HEK293 (cell line): ENCODE measurements around the gene PITPNM2.

Experiments used
- PATZ1 ChIP-seq: fragments of 450-650 bp; formaldehyde crosslinking; IDR thresholded peaks from 2 replicates; pipeline ENCODE4 v1.5.1; 2016; ENCODE audit warnings: missing biosample characterization, missing genetic modification characterization
- PRDM1 ChIP-seq: fragments of 450-650 bp; formaldehyde crosslinking; IDR thresholded peaks from 2 replicates; pipeline ENCODE4; 2016; ENCODE audit warnings: missing biosample characterization, missing genetic modification characterization
- SCRT1 ChIP-seq: fragments of 450-650 bp; formaldehyde crosslinking; IDR thresholded peaks from 2 replicates; pipeline ENCODE4 v1.5.1; 2016; ENCODE audit warnings: missing biosample characterization, missing genetic modification characterization, borderline replicate concordance
- ZBTB21 ChIP-seq: fragments of 450-650 bp; formaldehyde crosslinking; IDR thresholded peaks from 2 replicates; pipeline ENCODE4 v1.5.1; 2017; ENCODE audit warnings: missing biosample characterization, missing genetic modification characterization
- ZBTB48 ChIP-seq: fragments of 450-650 bp; formaldehyde crosslinking; IDR thresholded peaks from 2 replicates; pipeline ENCODE4 v1.5.1; 2016; ENCODE audit warnings: missing biosample characterization, missing genetic modification characterization
- ZNF23 ChIP-seq: fragments of 450-650 bp; formaldehyde crosslinking; IDR thresholded peaks from 2 replicates; pipeline ENCODE4 v1.5.1; 2016; ENCODE audit warnings: missing biosample characterization, missing genetic modification characterization, borderline replicate concordance
- ZNF248 ChIP-seq: fragments of 450-650 bp; formaldehyde crosslinking; IDR thresholded peaks from 2 replicates; pipeline ENCODE4 v1.5.1; 2017; ENCODE audit warnings: missing biosample characterization, missing genetic modification characterization
- ZNF280C ChIP-seq: fragments of 450-650 bp; formaldehyde crosslinking; IDR thresholded peaks from 2 replicates; pipeline ENCODE4 v1.5.1; 2016; ENCODE audit warnings: missing biosample characterization, missing genetic modification characterization
- ZNF561 ChIP-seq: fragments of 450-650 bp; IDR thresholded peaks from 2 replicates; pipeline ENCODE4 v1.5.1; 2018; ENCODE audit warnings: missing biosample characterization, missing genetic modification characterization, borderline replicate concordance
- TF ChIP-seq, protein P1 (sequence below): fragments of 450-650 bp; formaldehyde crosslinking; IDR thresholded peaks from 2 replicates; pipeline ENCODE4 v1.5.1; 2016; ENCODE audit warnings: missing biosample characterization, missing genetic modification characterization
- TF ChIP-seq, protein P2 (sequence below): fragments of 450-650 bp; formaldehyde crosslinking; IDR thresholded peaks from 2 replicates; pipeline ENCODE4 v1.5.1; 2016; ENCODE audit warnings: missing biosample characterization, missing genetic modification characterization
- TF ChIP-seq, protein P3 (sequence below): fragments of 450-650 bp; formaldehyde crosslinking; IDR thresholded peaks from 2 replicates; pipeline ENCODE4 v1.5.1; 2016; ENCODE audit warnings: missing biosample characterization, missing genetic modification characterization, borderline replicate concordance
- TF ChIP-seq, protein P4 (sequence below): fragments of 450-650 bp; formaldehyde crosslinking; IDR thresholded peaks from 2 replicates; pipeline ENCODE4 v1.5.1; 2016; ENCODE audit warnings: missing biosample characterization, missing genetic modification characterization
- TF ChIP-seq, protein P5 (sequence below): fragments of 450-650 bp; formaldehyde crosslinking; IDR thresholded peaks from 2 replicates; pipeline ENCODE4 v1.5.1; 2016; ENCODE audit warnings: missing biosample characterization, missing genetic modification characterization

- TF ChIP-seq, protein P1, sequence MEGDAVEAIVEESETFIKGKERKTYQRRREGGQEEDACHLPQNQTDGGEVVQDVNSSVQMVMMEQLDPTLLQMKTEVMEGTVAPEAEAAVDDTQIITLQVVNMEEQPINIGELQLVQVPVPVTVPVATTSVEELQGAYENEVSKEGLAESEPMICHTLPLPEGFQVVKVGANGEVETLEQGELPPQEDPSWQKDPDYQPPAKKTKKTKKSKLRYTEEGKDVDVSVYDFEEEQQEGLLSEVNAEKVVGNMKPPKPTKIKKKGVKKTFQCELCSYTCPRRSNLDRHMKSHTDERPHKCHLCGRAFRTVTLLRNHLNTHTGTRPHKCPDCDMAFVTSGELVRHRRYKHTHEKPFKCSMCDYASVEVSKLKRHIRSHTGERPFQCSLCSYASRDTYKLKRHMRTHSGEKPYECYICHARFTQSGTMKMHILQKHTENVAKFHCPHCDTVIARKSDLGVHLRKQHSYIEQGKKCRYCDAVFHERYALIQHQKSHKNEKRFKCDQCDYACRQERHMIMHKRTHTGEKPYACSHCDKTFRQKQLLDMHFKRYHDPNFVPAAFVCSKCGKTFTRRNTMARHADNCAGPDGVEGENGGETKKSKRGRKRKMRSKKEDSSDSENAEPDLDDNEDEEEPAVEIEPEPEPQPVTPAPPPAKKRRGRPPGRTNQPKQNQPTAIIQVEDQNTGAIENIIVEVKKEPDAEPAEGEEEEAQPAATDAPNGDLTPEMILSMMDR (tag by site-specific recombination), result no peak
- TF ChIP-seq, protein P2, sequence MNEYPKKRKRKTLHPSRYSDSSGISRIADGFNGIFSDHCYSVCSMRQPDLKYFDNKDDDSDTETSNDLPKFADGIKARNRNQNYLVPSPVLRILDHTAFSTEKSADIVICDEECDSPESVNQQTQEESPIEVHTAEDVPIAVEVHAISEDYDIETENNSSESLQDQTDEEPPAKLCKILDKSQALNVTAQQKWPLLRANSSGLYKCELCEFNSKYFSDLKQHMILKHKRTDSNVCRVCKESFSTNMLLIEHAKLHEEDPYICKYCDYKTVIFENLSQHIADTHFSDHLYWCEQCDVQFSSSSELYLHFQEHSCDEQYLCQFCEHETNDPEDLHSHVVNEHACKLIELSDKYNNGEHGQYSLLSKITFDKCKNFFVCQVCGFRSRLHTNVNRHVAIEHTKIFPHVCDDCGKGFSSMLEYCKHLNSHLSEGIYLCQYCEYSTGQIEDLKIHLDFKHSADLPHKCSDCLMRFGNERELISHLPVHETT, result no peak
- TF ChIP-seq, protein P3, sequence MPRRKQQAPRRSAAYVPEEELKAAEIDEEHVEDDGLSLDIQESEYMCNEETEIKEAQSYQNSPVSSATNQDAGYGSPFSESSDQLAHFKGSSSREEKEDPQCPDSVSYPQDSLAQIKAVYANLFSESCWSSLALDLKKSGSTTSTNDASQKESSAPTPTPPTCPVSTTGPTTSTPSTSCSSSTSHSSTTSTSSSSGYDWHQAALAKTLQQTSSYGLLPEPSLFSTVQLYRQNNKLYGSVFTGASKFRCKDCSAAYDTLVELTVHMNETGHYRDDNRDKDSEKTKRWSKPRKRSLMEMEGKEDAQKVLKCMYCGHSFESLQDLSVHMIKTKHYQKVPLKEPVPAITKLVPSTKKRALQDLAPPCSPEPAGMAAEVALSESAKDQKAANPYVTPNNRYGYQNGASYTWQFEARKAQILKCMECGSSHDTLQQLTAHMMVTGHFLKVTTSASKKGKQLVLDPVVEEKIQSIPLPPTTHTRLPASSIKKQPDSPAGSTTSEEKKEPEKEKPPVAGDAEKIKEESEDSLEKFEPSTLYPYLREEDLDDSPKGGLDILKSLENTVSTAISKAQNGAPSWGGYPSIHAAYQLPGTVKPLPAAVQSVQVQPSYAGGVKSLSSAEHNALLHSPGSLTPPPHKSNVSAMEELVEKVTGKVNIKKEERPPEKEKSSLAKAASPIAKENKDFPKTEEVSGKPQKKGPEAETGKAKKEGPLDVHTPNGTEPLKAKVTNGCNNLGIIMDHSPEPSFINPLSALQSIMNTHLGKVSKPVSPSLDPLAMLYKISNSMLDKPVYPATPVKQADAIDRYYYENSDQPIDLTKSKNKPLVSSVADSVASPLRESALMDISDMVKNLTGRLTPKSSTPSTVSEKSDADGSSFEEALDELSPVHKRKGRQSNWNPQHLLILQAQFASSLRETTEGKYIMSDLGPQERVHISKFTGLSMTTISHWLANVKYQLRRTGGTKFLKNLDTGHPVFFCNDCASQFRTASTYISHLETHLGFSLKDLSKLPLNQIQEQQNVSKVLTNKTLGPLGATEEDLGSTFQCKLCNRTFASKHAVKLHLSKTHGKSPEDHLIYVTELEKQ (tag by site-specific recombination), result no peak
- TF ChIP-seq ZNF561 (no peak), PATZ1 (tag by site-specific recombination) (no peak), ZBTB48 (tag by site-specific recombination) (no peak), PRDM1 (tag by site-specific recombination) (no peak), ZNF280C (tag by site-specific recombination) (no peak), ZNF23 (tag by site-specific recombination) (no peak), ZBTB21 (tag by site-specific recombination) (no peak), ZNF248 (no peak), SCRT1 (no peak)
- TF ChIP-seq, protein P4, sequence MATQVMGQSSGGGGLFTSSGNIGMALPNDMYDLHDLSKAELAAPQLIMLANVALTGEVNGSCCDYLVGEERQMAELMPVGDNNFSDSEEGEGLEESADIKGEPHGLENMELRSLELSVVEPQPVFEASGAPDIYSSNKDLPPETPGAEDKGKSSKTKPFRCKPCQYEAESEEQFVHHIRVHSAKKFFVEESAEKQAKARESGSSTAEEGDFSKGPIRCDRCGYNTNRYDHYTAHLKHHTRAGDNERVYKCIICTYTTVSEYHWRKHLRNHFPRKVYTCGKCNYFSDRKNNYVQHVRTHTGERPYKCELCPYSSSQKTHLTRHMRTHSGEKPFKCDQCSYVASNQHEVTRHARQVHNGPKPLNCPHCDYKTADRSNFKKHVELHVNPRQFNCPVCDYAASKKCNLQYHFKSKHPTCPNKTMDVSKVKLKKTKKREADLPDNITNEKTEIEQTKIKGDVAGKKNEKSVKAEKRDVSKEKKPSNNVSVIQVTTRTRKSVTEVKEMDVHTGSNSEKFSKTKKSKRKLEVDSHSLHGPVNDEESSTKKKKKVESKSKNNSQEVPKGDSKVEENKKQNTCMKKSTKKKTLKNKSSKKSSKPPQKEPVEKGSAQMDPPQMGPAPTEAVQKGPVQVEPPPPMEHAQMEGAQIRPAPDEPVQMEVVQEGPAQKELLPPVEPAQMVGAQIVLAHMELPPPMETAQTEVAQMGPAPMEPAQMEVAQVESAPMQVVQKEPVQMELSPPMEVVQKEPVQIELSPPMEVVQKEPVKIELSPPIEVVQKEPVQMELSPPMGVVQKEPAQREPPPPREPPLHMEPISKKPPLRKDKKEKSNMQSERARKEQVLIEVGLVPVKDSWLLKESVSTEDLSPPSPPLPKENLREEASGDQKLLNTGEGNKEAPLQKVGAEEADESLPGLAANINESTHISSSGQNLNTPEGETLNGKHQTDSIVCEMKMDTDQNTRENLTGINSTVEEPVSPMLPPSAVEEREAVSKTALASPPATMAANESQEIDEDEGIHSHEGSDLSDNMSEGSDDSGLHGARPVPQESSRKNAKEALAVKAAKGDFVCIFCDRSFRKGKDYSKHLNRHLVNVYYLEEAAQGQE (tag by site-specific recombination), result no peak
- TF ChIP-seq, protein P5, sequence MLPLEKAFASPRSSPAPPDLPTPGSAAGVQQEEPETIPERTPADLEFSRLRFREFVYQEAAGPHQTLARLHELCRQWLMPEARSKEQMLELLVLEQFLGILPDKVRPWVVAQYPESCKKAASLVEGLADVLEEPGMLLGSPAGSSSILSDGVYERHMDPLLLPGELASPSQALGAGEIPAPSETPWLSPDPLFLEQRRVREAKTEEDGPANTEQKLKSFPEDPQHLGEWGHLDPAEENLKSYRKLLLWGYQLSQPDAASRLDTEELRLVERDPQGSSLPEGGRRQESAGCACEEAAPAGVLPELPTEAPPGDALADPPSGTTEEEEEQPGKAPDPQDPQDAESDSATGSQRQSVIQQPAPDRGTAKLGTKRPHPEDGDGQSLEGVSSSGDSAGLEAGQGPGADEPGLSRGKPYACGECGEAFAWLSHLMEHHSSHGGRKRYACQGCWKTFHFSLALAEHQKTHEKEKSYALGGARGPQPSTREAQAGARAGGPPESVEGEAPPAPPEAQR (tag by site-specific recombination), result no peak
These were observed 29.2 kb downstream of the PITPNM2 start for GRCh38 chr12:123121670-123122069.
